Posterior cingulate gyrus (tissue), 11 donors: ENCODE data around the gene DPAGT1.
A peak's percentile ranks its signal among the peaks of the same experiment; 100 is the strongest.
"Not testable (repeated sequence)": the region's sequence is repeated elsewhere in the genome, so short reads cannot be mapped to it uniquely, and the experiment has no call there.

Experiments
- DNase-seq, 10 donors: peaks; one replicate each; pipeline versions ENCODE4 v3.0.0 to v3.0.0-alpha.2; 2020 to 2021; ENCODE audit warnings: mixed read lengths in 3 of 10
- intact Hi-C: fragments of 100-400 bp; cut with DNase I; formaldehyde crosslinking; loops from one replicate; pipeline ENCODE4 v1.15.1; 2023

Gene DPAGT1

DNA sequence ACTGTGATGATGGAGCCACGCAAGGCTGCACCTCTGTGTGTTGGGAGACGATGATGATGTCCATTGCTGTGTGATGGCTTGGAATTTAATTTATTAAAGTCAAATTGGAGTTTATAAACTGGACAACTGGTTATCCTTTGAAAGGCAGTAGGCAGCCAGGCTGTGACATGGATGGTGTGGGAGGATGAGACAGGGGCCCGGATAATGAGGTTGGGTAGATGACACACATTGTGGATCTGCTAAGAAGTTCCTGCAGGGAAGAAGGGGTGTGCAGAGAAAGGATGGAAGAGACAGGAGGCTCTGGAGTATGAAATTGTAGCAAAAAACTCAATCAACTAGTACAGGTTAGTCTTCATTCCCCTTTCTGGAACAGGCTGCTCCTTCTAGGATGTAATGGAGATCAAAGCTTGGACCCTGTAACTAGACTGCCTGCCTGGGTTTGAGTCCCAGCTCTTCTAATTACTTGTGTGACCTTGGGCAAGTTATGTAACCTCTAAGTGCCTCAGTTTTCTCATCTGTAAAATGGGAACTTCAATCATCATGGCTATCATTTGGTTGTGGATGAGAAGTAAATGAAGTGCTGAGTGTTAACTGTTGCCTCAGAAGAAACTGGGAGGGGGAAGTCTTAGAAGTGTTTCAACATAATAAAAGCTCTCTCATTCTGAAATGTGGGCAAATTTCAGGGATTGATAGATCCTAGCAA, 15.5 kb upstream of the DPAGT1 start:
- DNase-seq, result no peak
- intact Hi-C loops, result loop anchor here (10.0 kb wide), 1 partner anchor 78 kb away; no protein-coding TSS in a partner anchor

DNA sequence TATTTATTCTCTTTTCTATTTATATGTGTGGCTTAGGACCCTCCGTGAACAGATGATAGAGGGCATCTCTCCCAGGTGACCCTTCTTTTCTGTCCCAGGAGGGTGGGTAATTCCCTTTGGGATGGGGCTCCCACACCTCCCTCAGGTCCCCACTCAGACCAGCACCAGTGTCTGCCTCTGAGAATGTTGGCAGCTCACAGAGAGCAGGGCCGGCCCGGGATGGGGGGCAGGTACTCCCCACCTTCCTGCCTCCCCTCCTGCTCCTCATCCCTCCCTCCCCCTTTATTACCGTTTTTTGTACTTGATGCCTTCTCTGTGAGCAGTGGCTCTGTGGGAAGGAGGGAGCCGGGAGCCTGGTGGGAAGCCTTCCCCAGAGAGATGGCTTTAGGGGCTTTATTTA, 14.9 kb upstream of the DPAGT1 start:
- intact Hi-C loops, result loop anchor here (10.0 kb wide), 1 partner anchor 78 kb away; no protein-coding TSS in a partner anchor
- peak in 1 of 10 donors; percentile 57 for DNase-seq

DNA sequence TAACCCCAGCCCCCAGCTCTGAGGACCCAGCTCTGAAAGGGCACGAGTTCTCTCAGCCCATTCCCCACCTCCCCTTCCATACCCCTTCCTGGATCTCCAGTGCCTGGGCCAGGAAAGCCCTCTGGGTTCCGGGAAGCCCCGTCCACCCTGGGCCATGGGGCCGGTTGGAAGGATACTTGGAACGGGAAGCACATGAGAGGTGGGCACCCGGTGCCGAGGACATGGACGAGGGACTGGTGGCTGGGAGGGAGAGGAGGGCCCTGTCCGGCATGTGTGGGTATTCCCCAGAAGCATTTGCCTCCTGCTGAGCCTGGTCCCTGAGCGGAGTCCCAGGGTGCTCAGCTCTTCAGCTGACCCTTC, 14.6 kb upstream of the DPAGT1 start:
- intact Hi-C loops, result loop anchor here (10.0 kb wide), 1 partner anchor 79 kb away; no protein-coding TSS in a partner anchor
- DNase-seq, result no peak

DNA sequence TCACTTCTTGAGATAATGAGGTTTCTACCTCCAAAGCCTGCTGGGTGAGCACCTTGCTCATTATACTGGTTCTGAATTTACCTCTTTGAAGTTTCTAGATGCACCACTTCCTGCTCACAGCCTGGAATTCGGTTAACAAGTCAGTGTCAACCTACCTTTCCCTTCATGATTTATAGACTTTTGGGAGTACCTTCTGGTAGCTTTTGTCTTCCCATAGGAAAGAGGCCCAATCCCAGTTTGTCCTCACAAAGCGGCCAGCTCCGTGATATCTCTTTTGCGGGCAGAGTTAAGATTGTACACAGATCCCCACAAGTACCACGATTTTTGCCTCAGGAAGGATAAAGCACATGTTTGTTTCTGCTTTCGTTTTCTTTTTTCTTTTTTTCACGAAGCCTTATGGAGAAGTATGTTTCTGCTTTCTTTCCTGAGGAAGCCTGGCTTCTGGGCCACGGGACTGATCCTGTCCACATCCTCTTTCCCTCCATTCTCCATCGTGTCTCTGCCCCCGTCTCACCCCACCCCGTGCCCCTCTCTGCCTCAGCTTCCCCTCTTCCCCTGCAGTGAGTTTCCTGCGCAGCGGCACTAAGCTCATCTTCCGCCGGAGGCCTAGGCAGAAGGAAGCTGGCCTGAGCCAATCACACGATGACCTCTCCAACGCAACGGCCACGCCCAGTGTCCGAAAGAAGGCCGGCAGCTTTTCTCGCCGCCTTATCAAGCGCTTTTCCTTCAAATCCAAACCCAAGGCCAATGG, 14.0 kb upstream of the DPAGT1 start:
- DNase-seq, result peak in 2 of 10 donors; percentile 37 to 89
- intact Hi-C loops, result loop anchor here (10.0 kb wide), 1 partner anchor 79 kb away; no protein-coding TSS in a partner anchor

DNA sequence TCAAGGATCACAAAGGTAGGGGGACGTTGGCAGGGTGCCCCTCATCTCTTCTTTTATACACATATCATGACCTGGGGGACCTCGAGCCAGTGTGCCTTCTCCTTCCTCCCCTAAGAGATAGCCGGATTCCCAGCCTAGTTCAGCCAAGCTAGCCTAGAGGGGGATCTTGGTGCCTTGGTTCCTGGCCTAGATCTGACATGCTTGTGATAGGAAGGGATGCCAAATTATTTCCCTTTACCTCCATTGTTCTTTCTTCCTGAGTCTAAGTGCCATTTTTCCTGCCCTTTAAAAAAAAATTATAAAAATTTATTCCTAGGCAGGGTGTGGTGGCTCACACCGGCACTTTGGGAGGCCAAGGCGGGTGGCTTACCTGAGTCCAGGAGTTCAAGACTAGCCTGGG, 12.7 kb upstream of the DPAGT1 start:
- DNase-seq, result peak in 1 of 10 donors; percentile 16
- intact Hi-C loops, result loop anchor here (10.0 kb wide), 1 partner anchor 80 kb away; no protein-coding TSS in a partner anchor

DNA sequence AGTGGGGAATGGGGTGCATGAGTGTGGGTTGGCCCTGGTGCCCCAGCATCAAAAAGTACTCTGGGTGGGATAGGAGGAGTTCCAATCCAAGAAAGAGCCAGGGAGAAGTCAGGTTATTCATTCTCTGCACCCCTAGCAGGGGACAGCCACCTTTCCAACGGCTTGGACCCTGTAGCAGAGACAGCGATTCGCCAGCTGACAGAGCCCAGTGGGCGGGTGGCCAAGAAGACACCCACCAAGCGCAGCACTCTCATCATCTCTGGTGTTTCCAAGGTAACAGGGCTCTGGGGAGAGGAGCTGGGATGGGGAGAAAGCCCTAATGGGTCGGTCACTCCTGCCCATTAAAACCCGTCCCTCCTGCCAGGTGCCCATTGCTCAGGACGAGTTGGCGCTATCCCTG, 12.1 kb upstream of the DPAGT1 start:
- intact Hi-C loops, result loop anchor here (10.0 kb wide), 1 partner anchor 81 kb away; no protein-coding TSS in a partner anchor

DNA sequence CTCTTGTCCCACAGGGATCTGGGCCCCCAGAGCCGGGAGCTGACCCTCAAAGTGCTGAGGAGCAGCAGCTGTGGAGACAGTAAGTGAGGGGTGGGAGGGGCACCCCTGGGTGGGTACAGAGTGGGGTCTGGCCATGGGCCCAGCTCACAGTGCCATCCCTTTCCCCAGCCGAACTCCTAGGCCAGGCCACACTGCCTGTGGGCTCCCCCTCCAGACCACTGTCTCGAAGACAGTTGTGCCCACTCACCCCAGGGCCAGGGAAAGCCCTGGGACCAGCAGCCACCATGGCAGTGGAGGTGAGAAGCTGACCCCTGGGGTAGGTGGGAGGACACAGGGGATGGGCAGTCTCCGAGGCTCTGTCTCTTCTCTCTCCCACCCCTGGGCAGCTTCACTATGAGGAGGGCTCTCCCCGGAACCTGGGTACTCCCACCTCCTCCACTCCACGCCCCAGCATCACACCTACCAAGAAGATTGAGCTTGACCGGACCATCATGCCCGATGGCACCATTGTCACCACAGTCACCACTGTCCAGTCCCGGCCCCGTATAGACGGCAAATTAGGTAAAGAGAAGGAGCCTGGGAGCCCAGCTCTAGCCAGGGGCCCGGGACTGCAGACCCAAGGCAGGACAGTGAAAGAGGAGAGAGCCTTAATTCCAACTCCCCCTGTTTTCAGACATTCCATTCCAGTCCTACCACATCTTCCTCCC, 10.8 kb upstream of the DPAGT1 start:
- peak in 1 of 10 donors; percentile 61 for DNase-seq
- intact Hi-C loops, result loop anchor here (10.0 kb wide), 1 partner anchor 82 kb away; no protein-coding TSS in a partner anchor

More for the DNA sequence above, 12.1 kb upstream of the DPAGT1 start:
- DNase-seq, result peak in 2 of 10 donors; percentile 88 to 90

DNA sequence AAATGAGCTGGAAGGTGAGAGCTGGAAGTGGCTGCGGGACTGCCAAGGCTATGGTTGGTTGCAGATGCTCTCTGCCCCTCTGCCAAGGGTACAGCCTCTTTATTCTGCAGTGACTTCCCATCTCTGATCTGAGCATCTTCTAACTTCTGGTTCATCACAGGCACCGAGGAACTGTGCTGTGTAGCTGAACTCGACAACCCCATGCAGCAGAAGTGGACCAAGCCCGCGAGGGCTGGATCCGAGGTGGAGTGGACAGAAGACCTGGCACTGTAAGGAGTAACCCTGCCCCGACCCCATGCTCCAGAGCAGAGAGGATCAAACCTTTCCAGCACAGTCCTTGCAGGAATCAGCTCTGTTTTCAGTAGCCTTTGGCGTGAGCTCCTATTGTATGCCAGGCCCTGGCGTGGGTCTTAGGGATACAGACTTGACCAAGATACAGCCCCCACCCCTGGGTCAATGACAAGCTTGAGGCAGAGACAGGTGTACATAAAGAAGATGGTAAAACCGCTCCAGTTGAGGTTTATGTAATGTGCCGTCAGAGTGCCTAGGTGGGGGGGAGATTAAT, 9.8 kb upstream of the DPAGT1 start:
- peak in 1 of 10 donors; percentile 33 for DNase-seq
- intact Hi-C loops, result loop anchor here (10.0 kb wide), 1 partner anchor 83 kb away; no protein-coding TSS in a partner anchor

DNA sequence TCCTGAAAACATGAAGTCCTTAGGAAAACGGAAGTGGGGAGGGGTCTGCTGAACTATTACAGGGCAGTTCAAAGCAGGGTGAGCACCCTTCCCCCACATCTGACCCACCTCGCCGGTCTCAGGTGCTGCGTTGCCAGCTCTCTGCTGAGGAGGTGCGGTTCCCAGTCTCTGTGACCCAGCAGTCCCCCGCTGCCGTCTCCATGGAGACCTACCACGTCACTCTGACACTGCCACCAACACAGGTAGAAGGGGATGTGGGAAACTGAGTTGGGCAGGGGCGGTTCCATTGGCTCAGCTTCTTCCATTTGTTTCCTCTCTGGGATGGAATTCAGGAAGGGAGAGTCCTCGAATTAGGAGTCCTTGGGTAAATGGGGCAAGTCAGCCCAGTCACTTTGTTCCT, 8.8 kb upstream of the DPAGT1 start:
- DNase-seq, result peak in 1 of 10 donors; percentile 65
- intact Hi-C loops, result loop anchor here (10.0 kb wide), 1 partner anchor 84 kb away; no protein-coding TSS in a partner anchor

DNA sequence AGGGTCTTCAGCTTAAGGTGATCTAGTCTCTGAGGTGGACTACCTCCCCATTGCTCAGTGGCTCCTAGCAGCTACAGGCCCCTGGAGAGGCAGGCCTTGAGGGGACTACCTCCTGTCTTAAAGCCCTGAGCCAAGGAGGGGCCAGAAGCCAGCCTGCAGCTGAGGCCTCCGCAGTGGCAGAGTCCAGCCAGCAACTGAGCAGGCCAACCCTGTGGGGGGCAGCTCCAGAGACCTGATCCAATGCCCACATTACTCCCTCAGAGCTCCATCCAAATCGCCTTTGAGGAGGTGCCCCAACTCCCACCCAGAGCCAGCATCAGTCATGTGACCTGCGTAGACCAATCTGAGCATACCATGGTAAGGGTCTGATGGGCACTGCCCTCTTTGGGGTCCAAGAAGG, 8.2 kb upstream of the DPAGT1 start:
- intact Hi-C loops, result loop anchor here (10.0 kb wide), 1 partner anchor 85 kb away; no protein-coding TSS in a partner anchor
- peak in 1 of 10 donors; percentile 35 for DNase-seq

DNA sequence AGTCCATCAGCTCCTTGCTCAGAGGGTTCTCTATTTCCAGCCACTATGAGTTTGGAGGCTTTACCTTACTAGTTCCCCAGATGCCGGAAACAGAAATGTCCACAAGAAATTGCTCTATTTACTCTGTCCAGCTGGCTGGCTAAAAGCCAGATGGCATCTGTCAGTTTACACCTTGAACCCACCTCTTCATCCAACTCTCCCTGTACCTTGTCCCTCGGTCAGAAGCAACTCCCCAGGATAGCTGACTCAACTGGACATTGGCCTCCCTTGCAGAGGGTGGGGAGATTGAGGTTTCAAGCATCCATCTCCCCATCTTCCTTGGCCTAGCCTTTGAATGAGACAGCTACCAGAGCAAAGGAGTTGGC, 7.2 kb upstream of the DPAGT1 start:
- peak in 1 of 10 donors; percentile 12 for DNase-seq
- intact Hi-C loops, result no loop called here

DNA sequence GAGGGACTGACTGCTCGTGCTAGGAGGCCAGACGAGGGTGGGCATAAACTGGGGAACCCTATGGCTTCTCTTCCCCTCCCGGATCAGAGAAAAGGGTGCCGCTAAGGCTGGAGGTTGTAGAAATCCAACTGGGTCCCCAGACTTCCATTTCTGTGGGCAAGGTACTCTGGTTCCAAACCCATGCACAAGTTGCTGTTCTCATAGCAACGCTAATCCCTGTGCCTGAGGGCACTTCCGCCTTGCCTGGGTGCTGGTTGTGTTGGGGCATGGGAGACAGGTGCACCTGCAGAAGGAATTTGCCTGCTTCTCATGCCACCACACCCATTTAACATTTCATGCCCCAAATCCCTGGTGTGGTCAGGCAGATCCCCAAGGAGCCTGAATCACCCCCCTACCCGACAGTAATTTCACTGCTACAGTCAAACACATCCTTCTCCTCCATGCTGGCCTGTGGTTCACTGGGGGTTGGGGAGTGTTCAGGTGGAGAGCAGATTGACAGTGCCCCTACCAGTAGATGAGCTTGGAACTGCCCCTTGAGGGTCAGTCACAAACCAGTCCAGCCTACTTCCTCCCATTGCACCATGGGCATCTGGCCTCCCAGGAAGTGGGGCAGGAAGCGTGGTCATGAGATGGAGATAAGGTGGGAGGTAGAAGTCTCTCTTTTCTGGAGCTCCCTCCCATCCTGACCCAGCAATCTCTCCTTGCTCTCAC, 6.6 kb upstream of the DPAGT1 start:
- peak in 3 of 10 donors; percentile 37 to 92 (median 52) for DNase-seq

DNA sequence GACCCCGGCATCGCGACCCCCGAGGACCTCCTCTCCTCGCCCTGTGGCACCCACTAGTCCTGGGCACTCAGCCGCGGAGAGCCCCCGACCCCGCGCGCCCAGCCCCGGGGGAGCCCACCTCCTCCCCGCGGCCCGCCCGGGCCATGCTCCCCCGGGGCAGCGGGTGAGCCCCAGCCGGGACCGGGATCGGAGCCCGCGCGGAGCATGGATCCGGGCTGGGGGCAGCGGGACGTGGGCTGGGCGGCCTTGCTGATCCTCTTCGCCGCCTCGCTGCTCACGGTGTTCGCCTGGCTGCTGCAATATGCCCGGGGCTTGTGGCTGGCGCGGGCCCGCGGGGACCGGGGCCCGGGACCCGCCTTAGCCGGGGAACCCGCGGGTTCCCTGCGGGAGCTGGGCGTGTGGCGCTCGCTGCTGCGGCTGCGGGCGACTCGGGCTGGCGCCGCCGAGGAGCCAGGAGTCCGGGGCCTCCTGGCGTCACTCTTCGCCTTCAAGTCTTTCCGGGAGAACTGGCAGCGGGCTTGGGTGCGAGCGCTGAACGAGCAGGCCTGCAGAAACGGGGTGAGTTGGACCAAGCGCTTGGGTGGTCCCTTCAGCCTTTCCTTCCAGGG, 6.0 kb upstream of the DPAGT1 start:
- intact Hi-C loops, result loop anchor here (2.0 kb wide), 1 partner anchor 13 kb away; the partner anchor contains the start of gene HINFP
- DNase-seq, result peak in 1 of 10 donors; percentile 85

More for the DNA sequence above, 6.6 kb upstream of the DPAGT1 start:
- intact Hi-C loops, result no loop called here

DNA sequence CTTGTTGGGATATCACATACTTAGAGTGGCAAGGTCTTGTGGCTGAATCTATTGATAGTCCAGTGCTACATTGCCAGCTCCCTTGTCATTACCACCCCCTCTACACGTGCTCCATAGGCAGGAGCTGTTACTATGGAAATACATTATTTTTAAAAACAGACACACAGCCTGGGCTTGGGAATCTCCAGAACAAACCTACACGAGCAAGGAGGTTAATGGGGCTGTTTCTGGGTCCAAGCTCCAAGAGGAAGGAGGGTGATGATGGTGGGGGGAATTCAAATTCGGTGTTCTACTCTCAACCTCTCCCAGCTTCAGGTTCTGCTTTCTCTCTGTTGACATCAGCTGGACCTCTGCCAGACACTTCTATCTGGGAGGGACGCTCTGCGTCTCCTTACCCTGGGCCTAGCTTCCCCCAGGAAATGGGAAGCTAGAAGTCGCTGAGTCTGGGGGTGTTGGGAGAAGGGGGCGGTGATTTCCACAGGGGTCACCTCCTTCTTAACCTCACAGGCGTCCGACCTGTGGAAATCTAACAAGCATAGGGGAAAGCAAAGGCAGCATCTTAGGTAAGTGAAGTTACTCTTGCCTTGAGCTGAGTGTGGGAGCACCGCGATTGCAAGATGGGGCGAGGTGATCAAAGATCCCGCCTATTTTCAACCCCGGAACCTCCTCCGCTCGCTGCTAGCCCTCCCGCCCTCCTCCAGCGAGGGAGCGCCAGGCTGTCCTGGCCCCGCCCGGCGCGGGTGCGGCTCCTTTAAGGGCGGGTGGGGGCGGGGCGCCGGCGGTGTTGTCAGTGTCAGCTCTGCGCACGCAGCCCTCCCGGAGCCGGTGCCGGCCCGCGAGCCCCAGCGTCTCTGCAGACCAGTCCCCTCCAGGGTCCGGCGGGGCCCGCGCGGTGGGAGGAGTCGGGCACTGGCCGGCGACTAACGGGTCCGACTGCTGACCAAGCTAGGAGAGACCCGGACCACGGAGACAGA, 5.2 kb upstream of the DPAGT1 start, which contains the start of gene C2CD2L:
Gene C2CD2L, plus strand, starts transcription at position 781 of the 974 bp plus-strand sequence. CDS start 398 bp downstream, outside the sequence.
- intact Hi-C loops, result loop anchor here (2.0 kb wide), 1 partner anchor 14 kb away; the partner anchor contains the start of gene HINFP
- DNase-seq, result peak; percentile 73 to 98 (median 86)

DNA sequence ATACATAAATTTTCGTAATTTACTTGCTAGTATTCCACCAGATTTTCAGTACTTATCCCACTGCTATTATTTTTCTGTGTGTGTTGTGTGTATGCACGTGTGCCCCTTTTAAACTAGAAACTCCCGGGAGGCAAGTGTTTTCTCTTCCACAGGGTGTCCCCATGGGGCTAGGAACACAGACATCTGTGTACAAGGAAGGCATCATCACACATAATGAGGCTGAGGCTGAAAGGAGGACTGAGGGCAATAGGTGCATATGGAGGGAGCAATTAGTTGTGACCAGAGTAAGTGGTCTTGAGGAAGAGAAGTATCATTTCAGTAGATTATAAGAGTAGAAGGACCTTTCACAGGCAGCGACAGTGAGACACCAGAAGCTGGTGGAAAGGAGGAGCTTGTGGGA, 2.1 kb upstream of the DPAGT1 start:
- intact Hi-C loops, result no loop called here
- peak in 1 of 10 donors; percentile 67 for DNase-seq

DNA sequence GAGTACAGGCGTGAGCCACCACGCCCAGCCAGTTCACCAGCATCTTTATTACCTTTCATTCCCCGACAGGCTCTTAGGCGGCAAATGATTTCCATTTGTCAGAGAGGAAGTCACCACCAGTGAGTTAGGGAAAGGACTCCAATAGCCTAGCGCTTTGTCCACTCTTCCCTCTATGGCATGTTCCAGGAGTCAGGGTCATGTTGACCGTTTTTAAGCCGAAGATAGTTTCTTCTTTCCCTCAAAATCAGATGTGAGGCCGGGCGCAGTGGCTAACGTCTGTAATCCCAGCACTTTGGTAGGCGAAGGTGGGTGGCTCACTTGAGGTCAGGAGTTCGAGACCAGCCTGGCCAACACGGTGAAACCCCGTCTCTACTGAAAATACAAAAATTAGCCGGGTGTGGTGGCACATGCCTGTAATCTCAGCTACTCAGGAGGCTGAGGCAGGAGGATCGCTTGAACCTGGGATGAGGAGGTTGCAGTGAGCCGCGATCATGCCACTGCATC, 1.6 kb upstream of the DPAGT1 start:
- intact Hi-C loops, result not testable (repeated sequence)
- DNase-seq, result peak in 1 of 10 donors; percentile 25

DNA sequence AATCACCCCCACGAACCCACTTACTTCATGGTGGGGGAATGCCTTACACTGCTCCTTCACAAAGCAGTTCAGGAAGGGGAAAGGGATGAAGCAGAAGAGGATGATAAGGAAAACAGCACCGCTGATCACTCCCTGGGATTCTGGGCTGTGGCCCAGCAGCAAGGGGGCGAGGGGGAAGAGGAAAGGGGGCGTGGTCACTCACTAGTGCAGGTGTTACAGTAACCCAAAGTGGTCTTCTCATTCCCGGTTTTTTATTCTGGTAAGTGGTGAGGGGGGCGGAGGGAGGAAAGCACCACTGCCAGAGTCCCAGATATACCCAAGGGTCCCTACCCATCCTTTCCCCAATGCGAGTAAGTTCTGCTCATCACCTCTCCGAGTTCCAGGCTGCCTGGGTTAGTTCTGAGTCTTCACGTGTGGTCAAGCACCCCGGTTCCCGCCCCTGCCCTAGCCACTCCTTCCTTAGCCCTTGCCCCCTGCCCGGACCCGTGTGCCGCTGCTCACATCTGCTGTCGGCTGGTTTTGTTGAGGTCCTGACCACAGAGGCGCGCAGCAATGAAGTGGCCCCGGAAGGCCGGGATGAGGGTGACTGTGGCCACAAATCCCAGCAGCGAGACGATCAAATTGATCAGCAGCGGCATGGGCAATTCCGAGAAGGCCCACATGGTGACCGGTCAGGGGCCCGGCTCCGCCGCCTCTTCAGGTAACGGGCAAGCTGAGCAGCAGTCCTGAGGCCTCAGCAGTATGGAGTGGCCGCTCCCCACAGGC, 477 bp downstream of the DPAGT1 start:
- peak in 1 of 10 donors; percentile 85 for DNase-seq
- intact Hi-C loops, result no loop called here
